GM20000 (cell line): Measurements from ENCODE around the gene RPL39L.

Experiments used
- DNase-seq: peaks from one replicate; pipeline ENCODE4 v3.0.0; 2012; ENCODE audit warnings: low spot score
- CTCF ChIP-seq: IDR thresholded peaks from 2 replicates; pipeline ENCODE4 v1.5.1; 2012; ENCODE audit warnings: mild to moderate bottlenecking, control low read depth; ENCODE audit errors: extremely low read depth, missing control alignments

Gene RPL39L

GRCh38 chr3:187080799-187081450, 58.4 kb downstream of the RPL39L start:
- DNase-seq, result no peak
- TF ChIP-seq CTCF, result no peak

- TF ChIP-seq CTCF, result no peak
- DNase-seq, result no peak
These were observed 59.9 kb downstream of the RPL39L start for GRCh38 chr3:187079090-187080022.

- no peak for TF ChIP-seq CTCF
These were observed 61.8 kb downstream of the RPL39L start for GRCh38 chr3:187077537-187077936.

GRCh38 chr3:187077085-187077484, 62.2 kb downstream of the RPL39L start:
- no peak for TF ChIP-seq CTCF

More at GRCh38 chr3:187077537-187077936, 61.8 kb downstream of the RPL39L start:
- DNase-seq, result no peak

GRCh38 chr3:187076297-187076696, 63.0 kb downstream of the RPL39L start:
- no peak for TF ChIP-seq CTCF

More at GRCh38 chr3:187077085-187077484, 62.2 kb downstream of the RPL39L start:
- no peak for DNase-seq

GRCh38 chr3:187074846-187075245, 64.5 kb downstream of the RPL39L start:
- DNase-seq, result no peak
- no peak for TF ChIP-seq CTCF

More at GRCh38 chr3:187076297-187076696, 63.0 kb downstream of the RPL39L start:
- DNase-seq, result no peak

GRCh38 chr3:187073581-187074098, 65.7 kb downstream of the RPL39L start:
- no peak for TF ChIP-seq CTCF
- no peak for DNase-seq
